Measurements from ENCODE around the gene COX4I1.

DNA sequence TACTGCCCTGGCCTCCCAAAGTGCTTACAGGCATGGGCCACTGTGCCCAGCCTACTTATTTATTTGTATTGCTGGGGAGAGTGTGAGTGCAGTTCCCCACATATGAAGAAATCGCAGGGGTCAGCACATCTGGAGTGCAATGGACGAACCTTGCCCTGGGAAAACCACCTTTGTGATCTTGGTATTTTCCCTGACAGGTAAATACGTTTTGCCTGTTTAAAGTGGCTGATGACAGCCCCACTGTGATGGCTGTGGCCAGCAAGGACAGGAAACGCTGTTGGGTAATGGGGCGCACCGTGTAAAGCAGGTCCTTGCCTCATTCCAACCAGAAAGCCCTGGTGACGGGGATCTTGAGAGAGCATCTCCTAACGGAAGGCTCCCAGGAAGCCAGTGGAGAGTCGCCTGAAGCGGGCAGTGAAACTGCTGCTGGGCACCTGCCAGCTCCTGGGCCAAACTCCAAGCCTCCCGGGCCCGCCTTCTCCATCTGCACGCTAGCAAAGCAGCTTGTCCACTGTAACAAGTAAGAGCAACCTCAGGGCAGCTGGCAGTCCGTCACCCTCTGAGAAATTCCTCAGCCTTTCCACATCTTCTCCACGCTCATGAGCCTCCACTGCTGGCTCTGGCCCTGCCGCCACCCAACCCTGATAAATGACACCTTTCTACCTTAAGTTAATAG lies 17.7 kb upstream of the COX4I1 start:
- no peak for TF ChIP-seq FOXA1 (IDR thresholded peaks at IDR 0.05)
- TF ChIP-seq ZNF384 (IDR thresholded peaks at IDR 0.05) = no peak
- TF ChIP-seq FOXM1 (IDR thresholded peaks at IDR 0.05; ENCODE audit: borderline replicate concordance) = no peak
- TF ChIP-seq TARDBP (IDR thresholded peaks at IDR 0.05) = no peak

Data from HEK293T (cell line).